H9 (cell line): ENCODE measurements around the gene PHETA1. TPM values are rescaled to one million over a fixed set of nuclear protein-coding genes. Genes with fewer than 3 reads are reported as not detected.

Source experiments
- DNase-seq: peaks from one replicate; pipeline ENCODE4 v3.0.0-alpha.2; 2017
- H2AFZ ChIP-seq: one replicate; pipeline ENCODE4 v1.6.1; 2013; ENCODE audit warnings: mild to moderate bottlenecking, low read length, control low read depth, moderate library complexity
- H2AK5ac ChIP-seq: 2 replicates; pipeline ENCODE4 v1.6.1; 2013; ENCODE audit warnings: low read length, control low read depth, mixed read lengths; ENCODE audit not compliant: insufficient read length
- H2BK120ac ChIP-seq: one replicate; pipeline ENCODE4 v1.6.1; 2013; ENCODE audit warnings: low read depth, mild to moderate bottlenecking, low read length, control low read depth, inconsistent platforms; ENCODE audit not compliant: poor library complexity, severe bottlenecking
- H2BK12ac ChIP-seq: 2 replicates; pipeline ENCODE4 v1.6.1; 2013; ENCODE audit warnings: low read length, control low read depth, mixed read lengths, low read depth; ENCODE audit not compliant: insufficient read length
- H2BK15ac ChIP-seq: 2 replicates; pipeline ENCODE4 v1.6.1; 2013; ENCODE audit warnings: low read depth, low read length, control low read depth
- H2BK20ac ChIP-seq: one replicate; pipeline ENCODE4 v1.6.1; 2013; ENCODE audit warnings: low read depth, mild to moderate bottlenecking, low read length, control low read depth, inconsistent platforms; ENCODE audit not compliant: poor library complexity, severe bottlenecking
- H2BK5ac ChIP-seq: 2 replicates; pipeline ENCODE4 v1.6.1; 2013; ENCODE audit warnings: low read length, control low read depth, mixed read lengths; ENCODE audit not compliant: insufficient read length
- H3K14ac ChIP-seq: 2 replicates; pipeline ENCODE4 v1.6.1; 2013; ENCODE audit warnings: low read length, control low read depth; ENCODE audit not compliant: insufficient read depth
- H3K18ac ChIP-seq: 2 replicates; pipeline ENCODE4 v1.6.1; 2013; ENCODE audit warnings: low read depth, mild to moderate bottlenecking, mixed read lengths, low read length, control low read depth; ENCODE audit not compliant: insufficient read length
- H3K23ac ChIP-seq: 2 replicates; pipeline ENCODE4 v1.6.1; 2013; ENCODE audit warnings: low read length, control low read depth, mixed read lengths, low read depth; ENCODE audit not compliant: insufficient read length
- H3K23me2 ChIP-seq: 2 replicates; pipeline ENCODE4 v1.6.1; 2013; ENCODE audit warnings: low read depth, mild to moderate bottlenecking, mixed read lengths, low read length, control low read depth; ENCODE audit not compliant: insufficient read length, poor library complexity, severe bottlenecking
- H3K27ac ChIP-seq: 2 replicates; pipeline ENCODE4 v1.5.1; 2013; ENCODE audit warnings: low read length, control low read depth, mixed read lengths, low read depth; ENCODE audit not compliant: insufficient read length
- H3K27me3 ChIP-seq: 2 replicates; pipeline ENCODE4 v1.6.1; 2013; ENCODE audit warnings: low read length, control low read depth, inconsistent platforms; ENCODE audit not compliant: insufficient read depth
- H3K4ac ChIP-seq: 2 replicates; pipeline ENCODE4 v1.6.1; 2013; ENCODE audit warnings: low read depth, mild to moderate bottlenecking, control low read depth, inconsistent platforms, low read length, moderate library complexity
- H3K4me1 ChIP-seq: 2 replicates; pipeline ENCODE4 v1.6.1; 2013; ENCODE audit warnings: low read length, control low read depth, inconsistent platforms; ENCODE audit not compliant: insufficient read depth
- H3K4me2 ChIP-seq: 2 replicates; pipeline ENCODE4 v1.6.1; 2013; ENCODE audit warnings: low read length, control low read depth, mixed read lengths; ENCODE audit not compliant: insufficient read length, insufficient read depth
- H3K56ac ChIP-seq: 2 replicates; pipeline ENCODE4 v1.6.1; 2013; ENCODE audit warnings: low read depth, mild to moderate bottlenecking, mixed read lengths, low read length, control low read depth; ENCODE audit not compliant: insufficient read length
- H3K79me1 ChIP-seq: 2 replicates; pipeline ENCODE4 v1.6.1; 2013; ENCODE audit warnings: low read depth, mild to moderate bottlenecking, moderate library complexity, low read length, control low read depth, inconsistent platforms; ENCODE audit not compliant: insufficient read depth, poor library complexity, severe bottlenecking
- H3K79me2 ChIP-seq: 2 replicates; pipeline ENCODE4 v1.6.1; 2013; ENCODE audit warnings: low read length, control low read depth, inconsistent platforms; ENCODE audit not compliant: insufficient read depth
- H3K9ac ChIP-seq: 2 replicates; pipeline ENCODE4 v1.6.1; 2013; ENCODE audit warnings: low read length, control low read depth, mixed read lengths; ENCODE audit not compliant: insufficient read length; ENCODE audit errors: extremely low read depth
- H3K9me3 ChIP-seq: one replicate; pipeline ENCODE4 v1.6.1; 2013; ENCODE audit warnings: low read depth, low read length, inconsistent platforms; ENCODE audit not compliant: control insufficient read depth
- H3T11ph ChIP-seq: one replicate; pipeline ENCODE4 v1.6.1; 2013; ENCODE audit warnings: mild to moderate bottlenecking, low read length, control low read depth, inconsistent platforms
- H4K20me1 ChIP-seq: one replicate; pipeline ENCODE4 v1.6.1; 2013; ENCODE audit not compliant: control insufficient read depth, insufficient read length, insufficient read depth
- H4K5ac ChIP-seq: 2 replicates; pipeline ENCODE4 v1.6.1; 2013; ENCODE audit warnings: low read depth, mild to moderate bottlenecking, mixed read lengths, low read length, control low read depth; ENCODE audit not compliant: insufficient read length
- H4K8ac ChIP-seq: replicated peaks from 2 replicates; pipeline ENCODE4 v1.6.1; 2013; ENCODE audit warnings: low read length, control low read depth, mixed read lengths, low read depth; ENCODE audit not compliant: insufficient read length
- H4K91ac ChIP-seq: 2 replicates; pipeline ENCODE4 v1.6.1; 2013; ENCODE audit warnings: low read depth, mild to moderate bottlenecking, moderate library complexity, mixed read lengths, low read length, control low read depth; ENCODE audit not compliant: insufficient read length
- H3K27ac Mint-ChIP-seq, 3 experiments: 2 replicates in 2 of 3; 3 replicates in 1 of 3; pipeline ENCODE4 v1.8.0; 2020 to 2021; ENCODE audit warnings: mixed read lengths in 3 of 3, mild to moderate bottlenecking in 1 of 3, moderate library complexity in 1 of 3
- H3K27me3 Mint-ChIP-seq: 2 replicates; pipeline ENCODE4 v1.8.0; 2021; ENCODE audit warnings: low read depth, mild to moderate bottlenecking, moderate library complexity, mixed read lengths
- H3K36me3 Mint-ChIP-seq, 3 experiments: 2 replicates in 2 of 3; 3 replicates in 1 of 3; pipeline ENCODE4 v1.8.0; 2020 to 2021; ENCODE audit warnings: low read depth in 3 of 3, mixed read lengths in 3 of 3; ENCODE audit not compliant: insufficient read depth in 1 of 3
- H3K4me1 Mint-ChIP-seq, 2 experiments: 2 replicates each; pipeline ENCODE4 v1.8.0; 2020; ENCODE audit warnings: mixed read lengths in 2 of 2
- H3K4me3 Mint-ChIP-seq, 2 experiments: 2 replicates in 1 of 2; 3 replicates in 1 of 2; pipeline ENCODE4 v1.8.0; 2020 to 2021; ENCODE audit warnings: mild to moderate bottlenecking in 2 of 2, mixed read lengths in 2 of 2, moderate library complexity in 1 of 2
- H3K9me3 Mint-ChIP-seq, 2 experiments: 2 replicates in 1 of 2; 3 replicates in 1 of 2; pipeline ENCODE4 v1.8.0; 2020; ENCODE audit warnings: mild to moderate bottlenecking in 2 of 2, mixed read lengths in 2 of 2, moderate library complexity in 1 of 2
- WGBS: extraction: QIAGEN DNeasy Blood & Tissue Kit; methylation state at CpG from one replicate; pipeline ENCODE4 v1.1.7; 2013; ENCODE audit warnings: missing lambda C conversion rate, low lambda C conversion rate, mixed read lengths; ENCODE audit not compliant: insufficient read length; ENCODE audit errors: extremely low coverage; 5-methylcytosine and 5-hydroxymethylcytosine counted together
- total RNA-seq: library from RNA; stranded (reverse); gene quantifications from 2 replicates; pipeline ENCODE4 v1.2.1, GENCODE V29; 2021
- TF ChIP-seq, protein P1 (sequence below): fragments of 200-600 bp; sonication (generic); conservative IDR thresholded peaks from 3 replicates; pipeline ENCODE4 v1.8.0; 2021; ENCODE audit warnings: antibody characterized with exemption, mild to moderate bottlenecking

The PHETA1 gene
- total RNA-seq, 1 experiment from 2014 or later: 13.1 TPM

DNA sequence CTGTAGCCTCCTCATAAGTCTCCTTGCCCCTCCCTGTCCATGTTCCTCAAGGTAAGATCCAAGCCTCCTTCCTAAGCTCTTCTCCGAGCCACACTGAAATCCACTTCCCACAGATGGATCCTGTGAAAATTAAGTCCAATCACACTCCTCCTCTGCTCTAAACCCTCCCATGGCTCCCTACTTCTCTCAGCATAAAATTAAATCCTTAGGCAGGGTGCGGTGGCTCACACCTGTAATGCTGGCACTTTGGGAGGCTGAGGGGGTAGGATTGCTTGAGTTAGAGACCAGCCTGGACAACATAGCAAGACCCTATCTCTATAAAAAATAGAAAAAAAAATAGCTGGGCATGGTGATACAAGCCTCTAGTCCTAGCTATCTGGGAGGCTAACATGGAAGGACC, 2.3 kb downstream of the PHETA1 start:
- Histone ChIP-seq H2BK15ac (no peak overlapping the region), H3K4me2 (no peak overlapping the region), H3K18ac (no peak overlapping the region), H4K91ac (no peak overlapping the region), H4K20me1 (no peaks in the 10 kb centered on the region), H2BK120ac (no peak overlapping the region), H3K23me2 (peaks cover 13% of the 10 kb centered on the region), H2AK5ac (no peak overlapping the region), H3K27ac (no peak overlapping the region), H3K27me3 (no peaks in the 10 kb centered on the region), H2AFZ (no peak overlapping the region), H3T11ph (no peak overlapping the region), H4K5ac (no peak overlapping the region), H3K79me1 (no peaks in the 10 kb centered on the region), H3K4ac (no peak overlapping the region), H4K8ac (no peak overlapping the region), H2BK5ac (no peak overlapping the region), H3K4me1 (no peaks in the 10 kb centered on the region), H3K79me2 (no peaks in the 10 kb centered on the region), H3K14ac (no peak overlapping the region), H3K56ac (no peak overlapping the region), H3K9me3 (no peaks in the 10 kb centered on the region), H3K9ac (no peak overlapping the region), H2BK12ac (no peak overlapping the region), H3K23ac (no peak overlapping the region), H2BK20ac (no peak overlapping the region)
- DNase-seq: no peak
- Mint-ChIP-seq H3K27me3 (peaks cover 15% of the 10 kb centered on the region), H3K36me3 (peaks cover 0 to 13% (median 3%) of the 10 kb centered on the region in 3 experiments; a peak in 5 of 7 replicates), H3K9me3 (no peaks in the 10 kb centered on the region; a peak in 1 of 5 replicates), H3K27ac (no peak overlapping the region), H3K4me3 (no peak overlapping the region), H3K4me1 (peaks cover 10 to 14% of the 10 kb centered on the region in 2 experiments)
- TF ChIP-seq, protein P1, sequence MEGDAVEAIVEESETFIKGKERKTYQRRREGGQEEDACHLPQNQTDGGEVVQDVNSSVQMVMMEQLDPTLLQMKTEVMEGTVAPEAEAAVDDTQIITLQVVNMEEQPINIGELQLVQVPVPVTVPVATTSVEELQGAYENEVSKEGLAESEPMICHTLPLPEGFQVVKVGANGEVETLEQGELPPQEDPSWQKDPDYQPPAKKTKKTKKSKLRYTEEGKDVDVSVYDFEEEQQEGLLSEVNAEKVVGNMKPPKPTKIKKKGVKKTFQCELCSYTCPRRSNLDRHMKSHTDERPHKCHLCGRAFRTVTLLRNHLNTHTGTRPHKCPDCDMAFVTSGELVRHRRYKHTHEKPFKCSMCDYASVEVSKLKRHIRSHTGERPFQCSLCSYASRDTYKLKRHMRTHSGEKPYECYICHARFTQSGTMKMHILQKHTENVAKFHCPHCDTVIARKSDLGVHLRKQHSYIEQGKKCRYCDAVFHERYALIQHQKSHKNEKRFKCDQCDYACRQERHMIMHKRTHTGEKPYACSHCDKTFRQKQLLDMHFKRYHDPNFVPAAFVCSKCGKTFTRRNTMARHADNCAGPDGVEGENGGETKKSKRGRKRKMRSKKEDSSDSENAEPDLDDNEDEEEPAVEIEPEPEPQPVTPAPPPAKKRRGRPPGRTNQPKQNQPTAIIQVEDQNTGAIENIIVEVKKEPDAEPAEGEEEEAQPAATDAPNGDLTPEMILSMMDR: no peak
- no CpG with 5 or more reads among the region's 2 CpGs for WGBS
